Vagina (tissue), 2 donors: ENCODE data around the gene TMEM144.

ENCODE experiments used
- CTCF ChIP-seq, 3 experiments: fragments of 450-650 bp in 2 of 3; fragments of 200-600 bp in 1 of 3; sonication (generic) in 1 of 3; IDR thresholded peaks; one replicate each; pipeline ENCODE4 v1.5.1; 2017 to 2019; ENCODE audit warnings: antibody characterized with exemption in 3 of 3, mild to moderate bottlenecking in 2 of 3, moderate library complexity in 2 of 3
- POLR2A ChIP-seq, 2 donors: fragments of 450-650 bp; IDR thresholded peaks; one replicate each; pipeline ENCODE4 v1.6.1; 2017; ENCODE audit warnings: antibody characterized with exemption in 2 of 2, mild to moderate bottlenecking in 2 of 2, moderate library complexity in 2 of 2

- no peak for TF ChIP-seq CTCF (IDR thresholded peaks at IDR 0.05)
- TF ChIP-seq POLR2A (IDR thresholded peaks at IDR 0.05), result no peak
Observed at GRCh38 chr4:158302076-158302866, 92.0 kb downstream of the TMEM144 start.
